ENCODE data around the gene GOLPH3L.
A peak's percentile ranks its signal among the peaks of the same experiment; 100 is the strongest.

The GOLPH3L gene

DNA sequence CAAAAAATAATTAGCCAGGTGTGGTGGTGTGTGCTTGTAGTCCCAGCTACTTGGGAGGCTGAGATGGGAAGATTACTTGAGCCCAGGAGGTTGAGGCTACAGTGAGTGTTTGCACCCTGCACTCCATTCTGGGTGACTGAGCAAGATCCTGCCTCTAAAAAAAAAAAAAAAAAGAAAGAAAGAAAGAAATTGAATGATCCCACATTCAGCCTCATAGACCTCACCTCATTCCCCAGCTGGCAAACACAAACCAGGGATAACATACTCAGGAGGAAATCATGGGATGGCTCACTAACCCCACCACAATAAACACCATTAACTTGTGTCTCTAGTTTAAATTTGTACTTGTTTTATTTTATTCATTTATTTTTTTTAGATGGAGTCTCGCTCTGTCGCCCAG is 76.0 kb downstream of the GOLPH3L start:
- Histone ChIP-seq H3K4me3 (ENCODE audit: low read depth, low read length) (no peak overlapping the region), H3K27me3 (no peaks in the 10 kb centered on the region), H3K9me3 (no peaks in the 10 kb centered on the region), H3K4me1 (peaks cover 4% of the 10 kb centered on the region), H3K36me3 (peaks cover 70% of the 10 kb centered on the region)
- TF ChIP-seq, protein P1, sequence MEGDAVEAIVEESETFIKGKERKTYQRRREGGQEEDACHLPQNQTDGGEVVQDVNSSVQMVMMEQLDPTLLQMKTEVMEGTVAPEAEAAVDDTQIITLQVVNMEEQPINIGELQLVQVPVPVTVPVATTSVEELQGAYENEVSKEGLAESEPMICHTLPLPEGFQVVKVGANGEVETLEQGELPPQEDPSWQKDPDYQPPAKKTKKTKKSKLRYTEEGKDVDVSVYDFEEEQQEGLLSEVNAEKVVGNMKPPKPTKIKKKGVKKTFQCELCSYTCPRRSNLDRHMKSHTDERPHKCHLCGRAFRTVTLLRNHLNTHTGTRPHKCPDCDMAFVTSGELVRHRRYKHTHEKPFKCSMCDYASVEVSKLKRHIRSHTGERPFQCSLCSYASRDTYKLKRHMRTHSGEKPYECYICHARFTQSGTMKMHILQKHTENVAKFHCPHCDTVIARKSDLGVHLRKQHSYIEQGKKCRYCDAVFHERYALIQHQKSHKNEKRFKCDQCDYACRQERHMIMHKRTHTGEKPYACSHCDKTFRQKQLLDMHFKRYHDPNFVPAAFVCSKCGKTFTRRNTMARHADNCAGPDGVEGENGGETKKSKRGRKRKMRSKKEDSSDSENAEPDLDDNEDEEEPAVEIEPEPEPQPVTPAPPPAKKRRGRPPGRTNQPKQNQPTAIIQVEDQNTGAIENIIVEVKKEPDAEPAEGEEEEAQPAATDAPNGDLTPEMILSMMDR (IDR thresholded peaks at IDR 0.05; ENCODE audit: low read depth, low read length), result no peak
- DNase-seq, result no peak

DNA sequence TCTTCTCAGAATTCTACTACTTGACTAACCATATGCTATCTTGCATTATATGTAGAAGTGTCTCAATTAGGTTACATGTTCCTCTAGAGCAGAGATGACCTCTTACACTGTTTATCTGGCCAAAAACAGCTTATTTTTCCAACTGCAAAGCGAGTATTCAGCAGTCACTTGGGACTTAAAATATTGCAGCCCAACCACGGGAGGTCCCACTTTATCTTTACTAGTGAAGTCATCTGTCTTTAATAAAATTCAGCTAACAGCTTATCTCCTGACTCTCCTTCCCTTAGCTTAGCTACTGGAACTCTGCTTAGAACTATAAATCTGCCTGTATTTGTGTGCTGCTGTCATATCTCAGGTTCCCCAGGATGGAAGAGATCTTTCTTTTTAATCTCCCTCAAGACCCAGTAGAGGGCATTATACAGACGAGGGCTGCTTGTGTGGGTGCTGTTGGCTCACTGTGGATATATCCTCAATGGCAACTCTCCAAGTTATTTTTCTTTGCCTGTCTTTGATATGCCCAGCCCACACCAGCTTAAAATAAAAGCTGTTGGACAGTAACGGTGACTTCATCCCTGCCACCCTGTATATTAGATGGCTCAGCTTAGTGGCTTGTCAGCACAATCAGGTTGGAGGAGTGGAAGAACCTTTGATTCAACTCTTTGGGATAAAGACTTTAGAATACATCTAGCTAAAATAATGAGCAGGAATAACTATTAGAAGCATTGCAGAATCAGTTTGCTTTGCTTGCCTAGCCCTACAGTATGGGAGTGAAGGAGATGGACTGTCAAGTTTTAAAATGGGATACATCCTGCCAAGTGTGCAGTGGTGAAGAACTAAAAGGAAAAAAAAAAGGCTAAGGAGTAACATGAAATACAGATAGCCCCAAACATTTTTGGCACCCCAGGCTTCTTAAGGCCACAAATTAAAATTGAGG is 77.1 kb downstream of the GOLPH3L start:
- Histone ChIP-seq H3K9me3 (no peaks in the 10 kb centered on the region), H3K4me1 (peaks cover 4% of the 10 kb centered on the region), H3K4me3 (ENCODE audit: low read depth, low read length) (no peak overlapping the region), H3K27me3 (no peaks in the 10 kb centered on the region), H3K36me3 (peaks cover 66% of the 10 kb centered on the region)
- DNase-seq, result peak; percentile 30
- TF ChIP-seq, protein P1 (IDR thresholded peaks at IDR 0.05; ENCODE audit: low read depth, low read length), result peak; percentile 47; the same call in 1 of the 2 replicates

DNA sequence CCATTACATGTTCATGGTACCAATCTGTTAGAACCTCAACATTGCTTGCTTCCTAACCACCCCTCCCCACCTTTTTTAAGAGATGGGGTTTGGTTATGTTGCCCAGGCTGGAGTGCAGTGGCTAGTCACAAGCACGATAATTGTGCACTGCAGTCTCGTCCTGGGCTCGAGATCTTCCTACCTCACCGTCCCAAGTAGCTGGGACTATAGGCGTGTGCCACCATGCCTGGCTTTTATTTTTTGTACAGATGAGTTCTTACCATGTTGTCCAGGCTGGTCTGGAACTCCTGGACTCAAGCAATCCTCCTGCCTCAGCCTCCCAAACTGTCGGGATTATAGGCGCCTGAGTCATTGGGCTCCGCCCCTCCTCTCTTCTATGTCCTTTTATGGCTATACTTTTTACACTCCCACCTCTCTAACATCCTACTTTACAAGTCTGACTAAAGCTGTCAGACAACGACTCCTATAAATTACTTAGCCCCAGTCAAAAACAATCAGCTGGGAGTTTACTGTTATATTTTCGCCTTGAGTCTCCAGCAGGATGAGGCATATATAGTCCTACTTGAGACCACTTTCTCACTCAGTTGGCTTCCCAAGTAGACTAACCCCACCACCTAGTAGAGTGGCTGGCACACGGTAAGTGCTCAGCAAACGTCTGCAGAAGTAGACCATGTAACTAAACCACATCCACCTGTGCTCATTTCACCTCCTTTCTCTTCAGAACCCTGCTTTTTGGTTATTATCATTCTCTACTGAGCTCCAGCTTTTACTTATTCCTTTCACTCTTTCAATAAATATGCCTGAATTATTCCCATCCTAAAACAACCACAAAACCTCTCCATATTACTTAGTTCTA is 81.4 kb downstream of the GOLPH3L start:
- H3K36me3 ChIP-seq, result peaks cover 52% of the 10 kb centered on the region
- H3K4me1 ChIP-seq, result peaks cover 3% of the 10 kb centered on the region

DNA sequence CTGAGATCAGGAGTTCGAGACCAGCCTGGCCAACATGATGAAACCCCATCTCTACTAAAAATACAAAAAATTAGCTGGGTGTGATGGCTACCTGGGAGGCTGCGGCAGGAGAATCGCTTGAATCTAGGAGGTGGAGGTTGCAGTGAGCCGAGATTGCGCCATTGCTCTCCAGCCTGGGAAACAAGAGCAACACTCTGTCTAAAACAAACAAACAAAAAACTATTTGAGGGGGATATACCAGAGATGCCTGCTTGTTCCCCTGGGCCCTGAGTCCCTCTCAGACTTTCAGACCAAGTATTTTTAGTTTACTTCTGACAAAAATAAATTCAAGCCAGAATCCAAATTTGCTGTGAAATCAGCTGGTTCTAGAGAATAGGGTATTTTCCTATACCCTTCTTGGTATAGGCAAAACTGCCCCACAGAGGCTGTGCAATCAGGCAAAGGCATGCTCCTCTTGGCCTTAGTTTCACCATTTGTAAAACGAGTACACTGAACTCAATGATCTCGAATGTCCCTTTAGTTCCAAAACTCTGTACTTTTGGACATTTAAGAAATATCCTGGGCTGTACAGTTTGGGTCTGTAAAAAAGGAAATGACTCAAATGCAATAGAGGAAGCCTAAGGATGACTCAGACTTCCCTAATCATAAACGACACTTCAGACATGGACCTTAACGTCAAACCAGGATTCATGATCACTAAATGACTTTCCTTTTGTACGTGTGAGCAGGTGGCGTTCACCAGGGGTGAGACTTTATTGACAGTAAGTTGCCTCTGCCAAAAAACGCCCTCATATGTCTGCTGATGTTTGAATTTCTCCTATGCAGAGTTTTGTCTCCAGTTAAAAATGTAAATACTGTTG is 83.7 kb downstream of the GOLPH3L start:
- TF ChIP-seq, protein P1 (IDR thresholded peaks at IDR 0.05; ENCODE audit: low read depth, low read length), result no peak
- H3K9me3 ChIP-seq, result no peaks in the 10 kb centered on the region
- no peak overlapping the region for H3K4me3 ChIP-seq (ENCODE audit: low read depth, low read length)
- no peaks in the 10 kb centered on the region for H3K27me3 ChIP-seq
- DNase-seq, result no peak
- H3K4me1 ChIP-seq, result no peaks in the 10 kb centered on the region
- peaks cover 40% of the 10 kb centered on the region for H3K36me3 ChIP-seq

More for the DNA sequence above, 81.4 kb downstream of the GOLPH3L start:
- DNase-seq, result no peak
- TF ChIP-seq, protein P1 (IDR thresholded peaks at IDR 0.05; ENCODE audit: low read depth, low read length), result no peak
- H3K4me3 ChIP-seq (ENCODE audit: low read depth, low read length), result no peak overlapping the region
- H3K9me3 ChIP-seq, result no peaks in the 10 kb centered on the region
- no peaks in the 10 kb centered on the region for H3K27me3 ChIP-seq

DNA sequence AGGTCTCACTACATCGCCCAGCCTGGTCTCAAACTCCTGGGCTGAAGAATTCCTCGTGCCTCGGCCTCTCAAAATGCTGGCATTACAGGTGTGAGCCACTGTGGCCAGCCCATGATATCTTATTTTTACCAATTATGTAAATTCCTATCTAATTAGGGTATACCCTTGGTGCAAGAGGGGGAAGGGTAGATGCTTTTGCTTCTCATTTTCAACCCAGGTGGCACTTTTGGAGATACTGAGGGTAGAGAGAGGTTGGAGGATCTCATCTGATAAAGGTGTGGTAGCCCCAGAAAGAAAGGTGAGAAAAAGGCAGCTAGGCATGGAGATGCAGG is 85.0 kb downstream of the GOLPH3L start:
- H3K4me3 ChIP-seq (ENCODE audit: low read depth, low read length), result no peak overlapping the region
- H3K36me3 ChIP-seq, result peaks cover 34% of the 10 kb centered on the region
- no peaks in the 10 kb centered on the region for H3K27me3 ChIP-seq
- TF ChIP-seq, protein P1 (IDR thresholded peaks at IDR 0.05; ENCODE audit: low read depth, low read length), result no peak
- no peak for DNase-seq
- H3K4me1 ChIP-seq, result no peaks in the 10 kb centered on the region
- H3K9me3 ChIP-seq, result no peaks in the 10 kb centered on the region

All from BE2C (cell line).